ENCODE data around the gene ARHGEF7.

Gene ARHGEF7

GRCh38 chr13:111322001-111322915, 207.1 kb downstream of the ARHGEF7 start:
- 94% methylated on average over 19 of the region's 19 CpGs for WGBS, 2 experiments
- H3K4me1 ChIP-seq (ENCODE audit: control insufficient read depth, insufficient read depth, low read length) = no peaks in the 10 kb centered on the region
- no peaks in the 10 kb centered on the region for H3K9me3 ChIP-seq (ENCODE audit: control insufficient read depth, low read length)
- H3K4me3 ChIP-seq (ENCODE audit: insufficient read depth, low read depth, low read length) = no peak overlapping the region
- no peaks in the 10 kb centered on the region for H3K27me3 ChIP-seq (ENCODE audit: control insufficient read depth, insufficient read depth, low read length, poor library complexity, severe bottlenecking)
- H3K27ac ChIP-seq (ENCODE audit: insufficient read depth, low read depth, low read length, poor library complexity, severe bottlenecking) = no peak overlapping the region
- no peaks in the 10 kb centered on the region for H3K36me3 ChIP-seq (ENCODE audit: control insufficient read depth, insufficient read depth, low read length)

GRCh38 chr13:111322916-111323331, 207.8 kb downstream of the ARHGEF7 start:
- Histone ChIP-seq H3K4me1 (ENCODE audit: control insufficient read depth, insufficient read depth, low read length) (no peaks in the 10 kb centered on the region), H3K27me3 (ENCODE audit: control insufficient read depth, insufficient read depth, low read length, poor library complexity, severe bottlenecking) (no peaks in the 10 kb centered on the region), H3K4me3 (ENCODE audit: insufficient read depth, low read depth, low read length) (no peak overlapping the region), H3K9me3 (ENCODE audit: control insufficient read depth, low read length) (no peaks in the 10 kb centered on the region), H3K27ac (ENCODE audit: insufficient read depth, low read depth, low read length, poor library complexity, severe bottlenecking) (no peak overlapping the region), H3K36me3 (ENCODE audit: control insufficient read depth, insufficient read depth, low read length) (no peaks in the 10 kb centered on the region)
- 95 to 96% methylated on average over 7 of the region's 7 CpGs for WGBS, 2 experiments

GRCh38 chr13:111323549-111323948, 208.4 kb downstream of the ARHGEF7 start:
- WGBS, 2 experiments = 91 to 93% methylated on average over 14 of the region's 14 CpGs
- H3K4me3 ChIP-seq (ENCODE audit: insufficient read depth, low read depth, low read length) = no peak overlapping the region

GRCh38 chr13:111323950-111324651, 209.0 kb downstream of the ARHGEF7 start:
- Histone ChIP-seq H3K4me3 (ENCODE audit: insufficient read depth, low read depth, low read length) (no peak overlapping the region), H3K27ac (ENCODE audit: insufficient read depth, low read depth, low read length, poor library complexity, severe bottlenecking) (no peak overlapping the region), H3K9me3 (ENCODE audit: control insufficient read depth, low read length) (no peaks in the 10 kb centered on the region), H3K27me3 (ENCODE audit: control insufficient read depth, insufficient read depth, low read length, poor library complexity, severe bottlenecking) (no peaks in the 10 kb centered on the region), H3K4me1 (ENCODE audit: control insufficient read depth, insufficient read depth, low read length) (no peaks in the 10 kb centered on the region), H3K36me3 (ENCODE audit: control insufficient read depth, insufficient read depth, low read length) (no peaks in the 10 kb centered on the region)
- WGBS, 2 experiments = 90 to 92% methylated on average over 17 of the region's 17 CpGs

More at GRCh38 chr13:111323549-111323948, 208.4 kb downstream of the ARHGEF7 start:
- no peaks in the 10 kb centered on the region for H3K4me1 ChIP-seq (ENCODE audit: control insufficient read depth, insufficient read depth, low read length)
- H3K9me3 ChIP-seq (ENCODE audit: control insufficient read depth, low read length) = no peaks in the 10 kb centered on the region
- no peaks in the 10 kb centered on the region for H3K27me3 ChIP-seq (ENCODE audit: control insufficient read depth, insufficient read depth, low read length, poor library complexity, severe bottlenecking)
- no peaks in the 10 kb centered on the region for H3K36me3 ChIP-seq (ENCODE audit: control insufficient read depth, insufficient read depth, low read length)
- H3K27ac ChIP-seq (ENCODE audit: insufficient read depth, low read depth, low read length, poor library complexity, severe bottlenecking) = no peak overlapping the region

- H3K4me1 ChIP-seq (ENCODE audit: control insufficient read depth, insufficient read depth, low read length) = no peaks in the 10 kb centered on the region
- H3K9me3 ChIP-seq (ENCODE audit: control insufficient read depth, low read length) = no peaks in the 10 kb centered on the region
- 90 to 93% methylated on average over 14 of the region's 14 CpGs for WGBS, 2 experiments
- no peaks in the 10 kb centered on the region for H3K27me3 ChIP-seq (ENCODE audit: control insufficient read depth, insufficient read depth, low read length, poor library complexity, severe bottlenecking)
- no peak overlapping the region for H3K27ac ChIP-seq (ENCODE audit: insufficient read depth, low read depth, low read length, poor library complexity, severe bottlenecking)
- H3K36me3 ChIP-seq (ENCODE audit: control insufficient read depth, insufficient read depth, low read length) = no peaks in the 10 kb centered on the region
- no peak overlapping the region for H3K4me3 ChIP-seq (ENCODE audit: insufficient read depth, low read depth, low read length)
These were observed 209.6 kb downstream of the ARHGEF7 start for GRCh38 chr13:111324736-111325135.

GRCh38 chr13:111325146-111325890, 210.2 kb downstream of the ARHGEF7 start:
- H3K9me3 ChIP-seq (ENCODE audit: control insufficient read depth, low read length) = no peaks in the 10 kb centered on the region
- H3K27me3 ChIP-seq (ENCODE audit: control insufficient read depth, insufficient read depth, low read length, poor library complexity, severe bottlenecking) = no peaks in the 10 kb centered on the region
- H3K36me3 ChIP-seq (ENCODE audit: control insufficient read depth, insufficient read depth, low read length) = no peaks in the 10 kb centered on the region
- WGBS, 2 experiments = 93 to 95% methylated on average over 28 of the region's 28 CpGs
- H3K4me3 ChIP-seq (ENCODE audit: insufficient read depth, low read depth, low read length) = no peak overlapping the region
- no peaks in the 10 kb centered on the region for H3K4me1 ChIP-seq (ENCODE audit: control insufficient read depth, insufficient read depth, low read length)
- no peak overlapping the region for H3K27ac ChIP-seq (ENCODE audit: insufficient read depth, low read depth, low read length, poor library complexity, severe bottlenecking)

GRCh38 chr13:111325941-111326620, 211.0 kb downstream of the ARHGEF7 start:
- Histone ChIP-seq H3K36me3 (ENCODE audit: control insufficient read depth, insufficient read depth, low read length) (no peaks in the 10 kb centered on the region), H3K27me3 (ENCODE audit: control insufficient read depth, insufficient read depth, low read length, poor library complexity, severe bottlenecking) (no peaks in the 10 kb centered on the region), H3K4me3 (ENCODE audit: insufficient read depth, low read depth, low read length) (no peak overlapping the region), H3K9me3 (ENCODE audit: control insufficient read depth, low read length) (no peaks in the 10 kb centered on the region), H3K27ac (ENCODE audit: insufficient read depth, low read depth, low read length, poor library complexity, severe bottlenecking) (no peak overlapping the region), H3K4me1 (ENCODE audit: control insufficient read depth, insufficient read depth, low read length) (no peaks in the 10 kb centered on the region)
- WGBS, 2 experiments = 92 to 93% methylated on average over 37 of the region's 37 CpGs

GRCh38 chr13:111326621-111326965, 211.5 kb downstream of the ARHGEF7 start:
- H3K4me3 ChIP-seq (ENCODE audit: insufficient read depth, low read depth, low read length) = no peak overlapping the region
- no peaks in the 10 kb centered on the region for H3K9me3 ChIP-seq (ENCODE audit: control insufficient read depth, low read length)
- H3K36me3 ChIP-seq (ENCODE audit: control insufficient read depth, insufficient read depth, low read length) = no peaks in the 10 kb centered on the region
- no peak overlapping the region for H3K27ac ChIP-seq (ENCODE audit: insufficient read depth, low read depth, low read length, poor library complexity, severe bottlenecking)
- no peaks in the 10 kb centered on the region for H3K4me1 ChIP-seq (ENCODE audit: control insufficient read depth, insufficient read depth, low read length)
- no peaks in the 10 kb centered on the region for H3K27me3 ChIP-seq (ENCODE audit: control insufficient read depth, insufficient read depth, low read length, poor library complexity, severe bottlenecking)
- 91% methylated on average over 15 of the region's 15 CpGs for WGBS, 2 experiments

GRCh38 chr13:111326981-111327642, 212.0 kb downstream of the ARHGEF7 start:
- H3K4me3 ChIP-seq (ENCODE audit: insufficient read depth, low read depth, low read length) = no peak overlapping the region
- 88 to 90% methylated on average over 16 of the region's 16 CpGs for WGBS, 2 experiments
- no peaks in the 10 kb centered on the region for H3K9me3 ChIP-seq (ENCODE audit: control insufficient read depth, low read length)
- H3K27ac ChIP-seq (ENCODE audit: insufficient read depth, low read depth, low read length, poor library complexity, severe bottlenecking) = no peak overlapping the region
- H3K36me3 ChIP-seq (ENCODE audit: control insufficient read depth, insufficient read depth, low read length) = no peaks in the 10 kb centered on the region
- H3K4me1 ChIP-seq (ENCODE audit: control insufficient read depth, insufficient read depth, low read length) = no peaks in the 10 kb centered on the region
- no peaks in the 10 kb centered on the region for H3K27me3 ChIP-seq (ENCODE audit: control insufficient read depth, insufficient read depth, low read length, poor library complexity, severe bottlenecking)
